ENCODE results near the gene PPM1H.

GRCh38 chr12:62602255-62603060, 332.5 kb downstream of the PPM1H start:
- TF ChIP-seq CTCF (IDR thresholded peaks at IDR 0.05; ENCODE audit: low read depth, low read length) (no peak), POLR2A (IDR thresholded peaks at IDR 0.05; ENCODE audit: extremely low read depth, insufficient read length) (peak; percentile 50), MYC (IDR thresholded peaks at IDR 0.05; ENCODE audit: low read depth, low read length) (peak; percentile 68), MAX (IDR thresholded peaks at IDR 0.05; ENCODE audit: low read depth, low read length) (peak; percentile 92)
